Brain microvascular endothelial cell (primary cell): Measurements from ENCODE around the gene GPR137C.
"Not testable (repeated sequence)": the region's sequence is repeated elsewhere in the genome, so short reads cannot be mapped to it uniquely, and the experiment has no call there.

Experiments used
- DNase-seq: peaks from one replicate; pipeline ENCODE4 v3.0.0-alpha.2; 2020
- H3K27ac ChIP-seq: fragments of 250-450 bp; sonication (Bioruptor Pico); 2 replicates; pipeline ENCODE4 v1.5.1; 2020; ENCODE audit warnings: mild to moderate bottlenecking, moderate library complexity
- H3K27me3 ChIP-seq: fragments of 250-450 bp; sonication (Bioruptor Pico); replicated peaks from 2 replicates; pipeline ENCODE4 v1.5.1; 2020; ENCODE audit warnings: mild to moderate bottlenecking
- H3K36me3 ChIP-seq: fragments of 250-450 bp; sonication (Bioruptor Pico); replicated peaks from 2 replicates; pipeline ENCODE4 v1.5.1; 2020; ENCODE audit warnings: mild to moderate bottlenecking
- H3K4me3 ChIP-seq: 2 replicates; pipeline ENCODE4 v1.5.1; 2011; ENCODE audit warnings: low read depth, mild to moderate bottlenecking, control low read depth, low read length, moderate library complexity
- in situ Hi-C: cut with HindIII; loops from 2 replicates; pipeline ENCODE4 v1.10.0; 2017; ENCODE audit warnings: low sequenced_read_pairs, low pct_ligation_motif_present
- TF ChIP-seq, protein P1 (sequence below): IDR thresholded peaks from 2 replicates; pipeline ENCODE4 v1.5.1; 2011; ENCODE audit warnings: low read depth, mild to moderate bottlenecking, moderate library complexity, low read length, control low read depth, inconsistent platforms; ENCODE audit errors: missing control alignments

The GPR137C gene

GRCh38 chr14:52553671-52554575 lies 1.3 kb downstream of the GPR137C start:
- DNase-seq: peak; percentile 84
- H3K36me3 ChIP-seq: no peaks in the 10 kb centered on the region
- no peak overlapping the region for H3K27ac ChIP-seq
- H3K4me3 ChIP-seq: peak overlapping the region; percentile 69
- in situ Hi-C loops: no loop called here
- TF ChIP-seq, protein P1, sequence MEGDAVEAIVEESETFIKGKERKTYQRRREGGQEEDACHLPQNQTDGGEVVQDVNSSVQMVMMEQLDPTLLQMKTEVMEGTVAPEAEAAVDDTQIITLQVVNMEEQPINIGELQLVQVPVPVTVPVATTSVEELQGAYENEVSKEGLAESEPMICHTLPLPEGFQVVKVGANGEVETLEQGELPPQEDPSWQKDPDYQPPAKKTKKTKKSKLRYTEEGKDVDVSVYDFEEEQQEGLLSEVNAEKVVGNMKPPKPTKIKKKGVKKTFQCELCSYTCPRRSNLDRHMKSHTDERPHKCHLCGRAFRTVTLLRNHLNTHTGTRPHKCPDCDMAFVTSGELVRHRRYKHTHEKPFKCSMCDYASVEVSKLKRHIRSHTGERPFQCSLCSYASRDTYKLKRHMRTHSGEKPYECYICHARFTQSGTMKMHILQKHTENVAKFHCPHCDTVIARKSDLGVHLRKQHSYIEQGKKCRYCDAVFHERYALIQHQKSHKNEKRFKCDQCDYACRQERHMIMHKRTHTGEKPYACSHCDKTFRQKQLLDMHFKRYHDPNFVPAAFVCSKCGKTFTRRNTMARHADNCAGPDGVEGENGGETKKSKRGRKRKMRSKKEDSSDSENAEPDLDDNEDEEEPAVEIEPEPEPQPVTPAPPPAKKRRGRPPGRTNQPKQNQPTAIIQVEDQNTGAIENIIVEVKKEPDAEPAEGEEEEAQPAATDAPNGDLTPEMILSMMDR: no peak
- no peaks in the 10 kb centered on the region for H3K27me3 ChIP-seq

- in situ Hi-C loops: no loop called here
- DNase-seq: no peak
- H3K36me3 ChIP-seq: no peaks in the 10 kb centered on the region
- no peak overlapping the region for H3K27ac ChIP-seq
- H3K4me3 ChIP-seq: no peak overlapping the region
- no peaks in the 10 kb centered on the region for H3K27me3 ChIP-seq
- TF ChIP-seq, protein P1: no peak
Observed at GRCh38 chr14:52558688-52559087, 6.1 kb downstream of the GPR137C start.

DNA sequence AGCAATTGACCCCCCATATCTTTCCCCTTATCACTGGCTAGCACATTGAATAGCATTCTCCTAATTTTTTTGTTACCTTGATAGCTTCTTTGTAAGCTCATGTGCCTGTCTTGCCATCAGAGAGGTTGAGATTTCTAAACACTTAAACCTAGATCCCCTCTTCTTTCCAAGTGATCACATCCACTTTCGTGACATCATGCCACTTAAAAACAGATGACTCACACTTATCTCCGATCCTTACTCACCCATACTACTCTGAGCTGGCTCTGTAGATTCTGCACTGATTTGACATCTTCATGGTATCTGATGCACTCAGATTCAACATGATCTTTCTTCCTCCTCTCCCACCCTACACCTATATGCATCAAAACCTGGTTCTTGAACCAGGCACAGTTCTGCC lies 10.5 kb downstream of the GPR137C start:
- H3K27me3 ChIP-seq: no peaks in the 10 kb centered on the region
- TF ChIP-seq, protein P1: no peak
- H3K4me3 ChIP-seq: no peak overlapping the region
- DNase-seq: peak; percentile 51
- in situ Hi-C loops: no loop called here
- no peaks in the 10 kb centered on the region for H3K36me3 ChIP-seq
- H3K27ac ChIP-seq: no peak overlapping the region

GRCh38 chr14:52568454-52568853 lies 15.8 kb downstream of the GPR137C start:
- H3K4me3 ChIP-seq, DNase-seq, H3K27me3 ChIP-seq, in situ Hi-C loops, H3K27ac ChIP-seq, H3K36me3 ChIP-seq: not testable (repeated sequence)

- Histone ChIP-seq H3K36me3 (no peaks in the 10 kb centered on the region), H3K27ac (no peak overlapping the region), H3K4me3 (no peak overlapping the region), H3K27me3 (no peaks in the 10 kb centered on the region)
- DNase-seq: no peak
- in situ Hi-C loops: no loop called here
- TF ChIP-seq, protein P1: no peak
Observed at GRCh38 chr14:52575858-52576257, 23.2 kb downstream of the GPR137C start.

GRCh38 chr14:52583544-52583943 lies 30.9 kb downstream of the GPR137C start:
- Histone ChIP-seq H3K27me3 (no peaks in the 10 kb centered on the region), H3K36me3 (no peaks in the 10 kb centered on the region), H3K27ac (no peak overlapping the region), H3K4me3 (no peak overlapping the region)
- DNase-seq: no peak
- in situ Hi-C loops: no loop called here
- TF ChIP-seq, protein P1: no peak
